GM18520 (cell line): ENCODE data around the gene MVB12A.

ENCODE experiments used
- ATAC-seq: cut with Tn5 transposase; IDR thresholded peaks from one replicate; pipeline ENCODE4 v1.9.1; 2021; ENCODE audit not compliant: unreplicated experiment

Gene MVB12A

DNA sequence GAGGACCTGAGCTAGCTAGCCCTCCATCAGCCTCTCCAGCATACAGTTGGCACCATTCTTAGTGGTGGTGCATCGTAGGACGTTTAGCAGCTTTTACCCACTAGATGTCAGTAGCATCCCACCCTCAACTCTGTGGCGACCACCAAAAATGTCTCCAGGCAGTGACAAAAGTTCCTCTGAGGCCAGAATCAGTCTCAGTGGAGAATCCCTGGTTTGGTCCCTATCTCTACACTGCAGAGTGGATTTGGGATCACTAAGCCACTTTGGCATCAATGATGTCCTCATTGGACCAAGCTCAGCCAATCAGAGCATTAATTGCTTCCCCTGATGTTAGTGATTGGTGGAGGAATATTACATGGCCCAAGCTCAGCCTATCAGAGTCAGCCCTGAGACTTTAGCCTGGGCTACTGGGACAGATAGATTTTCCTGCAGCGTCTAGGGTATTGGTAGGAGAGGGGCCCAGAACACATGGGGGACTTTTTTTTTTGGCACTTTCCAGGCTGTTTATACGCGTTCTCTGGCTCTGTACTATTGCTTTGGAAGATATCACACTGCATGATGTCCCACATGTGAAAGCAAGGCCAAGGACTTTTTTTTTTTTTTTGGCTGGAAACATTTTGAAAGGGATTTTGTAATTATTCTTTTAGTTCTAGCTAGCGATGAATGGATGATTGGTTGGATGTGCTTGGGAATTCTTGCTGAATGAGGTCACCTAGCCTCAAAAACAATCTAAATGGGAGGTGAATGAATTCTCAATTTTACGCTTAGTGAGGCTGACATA is 21.6 kb downstream of the MVB12A start:
- ATAC-seq = no peak

DNA sequence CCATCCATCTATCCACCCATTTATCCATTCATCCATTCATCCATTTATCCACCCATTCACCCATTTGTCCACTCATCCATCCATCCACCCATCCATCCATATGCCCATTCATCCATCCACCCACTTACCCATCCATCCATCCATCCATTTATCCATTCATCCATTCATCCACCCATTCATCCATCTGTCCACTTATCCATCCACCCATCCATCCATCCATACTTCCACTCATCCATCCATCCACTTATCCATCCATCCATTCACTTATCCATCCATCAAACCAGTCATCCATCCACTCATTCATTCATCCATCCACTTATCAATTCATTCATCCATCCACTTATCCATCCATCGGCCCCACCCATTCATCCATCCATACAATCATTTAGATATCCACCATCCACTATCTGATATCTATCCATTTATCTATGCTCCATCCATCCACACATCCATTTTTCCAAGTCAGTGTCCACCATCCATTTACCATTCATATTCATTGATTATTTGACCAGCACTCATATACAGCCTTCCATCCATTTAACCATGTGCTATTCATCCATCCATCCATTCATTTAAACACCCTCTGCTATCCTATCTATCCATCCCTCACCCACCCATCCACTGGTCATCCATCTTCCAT is 25.8 kb downstream of the MVB12A start:
- no peak for ATAC-seq

DNA sequence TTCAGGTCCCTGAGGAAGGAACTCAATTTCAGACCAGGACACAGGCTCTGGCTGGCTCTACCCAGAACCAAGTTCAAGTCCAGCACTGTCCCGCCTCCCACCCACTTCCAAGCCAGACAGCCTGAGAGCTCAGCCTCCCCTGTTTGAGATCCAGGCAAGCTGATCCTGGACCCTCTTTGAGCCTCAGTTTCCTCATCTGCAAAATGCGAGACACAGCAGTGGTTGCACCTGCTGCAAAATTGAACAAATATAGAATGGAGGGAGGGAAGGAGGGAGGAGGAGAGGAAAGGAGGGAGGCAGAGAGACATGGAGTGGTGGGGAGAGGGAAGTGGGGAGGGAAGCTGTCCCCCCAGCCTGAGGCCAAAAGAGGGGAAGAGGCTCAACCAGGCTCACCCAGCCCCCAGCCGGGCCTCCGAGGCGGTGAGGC is 27.9 kb downstream of the MVB12A start:
- no peak for ATAC-seq

DNA sequence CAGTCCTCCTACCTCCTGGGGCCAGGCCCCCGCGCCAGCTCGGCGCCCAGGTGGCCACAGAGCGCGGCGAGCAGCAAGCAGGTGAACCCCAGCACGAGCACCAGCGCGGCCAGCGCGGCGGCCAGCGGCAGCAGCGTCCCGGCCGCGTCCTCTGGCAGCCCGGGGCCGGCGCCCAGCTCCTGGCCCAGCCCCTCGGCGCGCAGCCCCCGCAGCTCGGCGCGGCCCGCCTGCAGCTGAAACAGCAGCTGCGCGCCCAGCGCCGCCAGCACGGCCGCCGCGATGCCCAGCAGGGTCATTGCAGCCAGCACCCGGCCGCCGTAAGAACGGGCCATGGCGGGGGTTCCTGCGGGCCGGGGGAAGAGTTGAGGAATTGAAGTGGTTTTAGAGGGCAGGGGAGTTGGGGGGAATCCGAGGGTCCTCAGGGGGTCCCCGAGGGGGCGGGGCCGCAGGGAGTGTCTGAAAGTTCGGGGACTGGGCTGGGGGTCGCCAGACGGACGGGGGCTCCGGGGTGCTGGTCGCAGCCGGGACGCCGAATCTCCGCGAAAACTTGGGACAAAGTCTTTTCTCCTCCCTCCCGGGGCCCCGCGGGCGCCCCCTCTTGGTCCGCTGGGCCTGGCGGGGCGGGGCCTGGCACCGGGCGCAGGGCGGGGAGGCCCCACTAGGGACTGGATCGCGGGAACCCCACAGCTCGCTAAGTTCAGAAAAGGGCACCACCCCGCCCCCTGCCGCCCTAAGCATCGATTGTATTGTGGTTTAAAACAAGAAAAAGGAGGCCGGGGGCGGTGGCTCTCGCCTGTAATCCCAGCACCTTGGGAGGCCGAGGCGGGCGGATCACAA is 28.5 kb downstream of the MVB12A start, which contains the start of gene TMEM221:
Gene TMEM221 (minus strand): TSS at position 538 of the 837 bp plus-strand sequence. CDS start 206 bp downstream, at position 332.
- no peak for ATAC-seq

DNA sequence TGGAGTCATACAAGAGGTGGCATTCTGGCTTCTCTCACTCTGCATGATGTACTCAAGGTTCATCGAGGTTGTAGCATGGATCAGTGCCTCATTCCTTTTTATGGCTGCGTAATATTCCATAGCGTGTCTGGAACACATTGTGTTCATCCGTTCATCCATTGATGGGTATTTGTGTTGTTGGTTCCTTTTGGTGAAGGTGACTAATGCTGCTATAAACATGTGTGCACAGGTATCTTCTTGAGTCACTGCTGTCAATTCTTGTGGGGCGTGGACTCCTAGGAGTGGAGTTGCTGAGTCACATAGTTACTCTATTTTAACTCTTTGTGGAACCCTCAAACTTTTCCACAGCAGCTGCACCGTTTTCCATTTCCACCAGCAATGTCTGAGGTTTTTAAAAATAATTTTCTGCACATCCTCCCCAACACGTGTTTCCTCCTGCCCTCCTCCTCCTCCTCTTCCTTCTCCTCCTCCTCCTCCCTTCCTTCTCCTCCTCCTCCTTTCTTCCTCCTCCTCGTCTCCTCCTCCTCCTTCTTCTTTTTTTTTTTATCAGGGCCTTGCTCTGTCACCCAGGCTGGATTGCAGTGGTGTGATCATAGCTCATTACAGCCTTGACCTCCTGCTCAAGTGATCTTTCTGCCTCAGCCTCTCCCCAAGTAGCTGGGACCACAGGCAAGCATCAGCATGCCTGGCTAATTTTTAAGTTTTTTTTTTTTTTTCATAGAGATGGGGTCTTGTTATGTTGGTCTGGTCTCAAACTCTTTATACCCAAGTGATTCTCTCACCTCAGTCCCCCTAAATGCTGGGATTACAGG is 30.6 kb downstream of the MVB12A start:
- no peak for ATAC-seq

DNA sequence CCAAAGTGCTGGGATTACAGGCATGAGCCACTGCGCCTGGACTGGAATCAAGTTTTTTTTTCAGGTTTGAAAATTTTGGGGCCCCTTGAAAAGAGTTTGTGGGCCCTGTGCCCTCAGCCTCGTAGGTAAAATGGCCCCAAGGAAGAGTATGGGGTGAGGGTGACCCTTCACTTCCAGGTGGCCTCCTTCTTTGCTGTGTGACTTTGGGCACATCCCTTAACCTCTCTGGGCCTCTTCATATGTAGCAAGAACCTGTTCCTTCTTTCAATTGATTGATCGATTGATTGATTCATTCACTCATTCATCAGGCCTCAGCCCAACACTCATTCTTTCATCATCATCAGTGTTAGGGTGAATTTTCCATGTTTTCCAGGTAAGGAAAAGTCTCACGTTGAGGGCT is 32.0 kb downstream of the MVB12A start:
- ATAC-seq = no peak

DNA sequence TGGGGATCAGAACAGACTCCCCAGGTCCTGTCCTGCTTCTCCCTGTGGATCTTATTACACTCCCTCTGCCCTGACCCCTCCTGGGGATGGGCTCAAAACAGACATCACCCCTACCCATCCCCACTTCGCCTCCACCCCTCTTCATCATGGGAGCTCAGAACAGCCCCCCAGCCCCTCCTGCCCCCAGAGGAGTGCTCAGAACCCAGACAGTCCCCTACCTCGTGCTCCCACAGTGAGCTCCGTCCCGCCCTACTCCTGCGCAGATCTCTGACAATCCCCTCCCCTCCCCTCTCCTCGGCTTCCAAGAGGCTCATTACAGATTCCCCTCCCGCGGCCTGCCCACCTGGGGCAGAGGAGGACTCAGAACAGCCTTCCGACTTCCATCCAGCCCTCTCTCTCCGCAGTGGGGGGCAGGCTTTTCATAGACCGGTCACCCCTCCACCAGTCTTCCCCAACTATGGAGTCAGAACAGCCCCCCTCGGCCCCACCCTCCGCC is 34.8 kb downstream of the MVB12A start:
- ATAC-seq = no peak

DNA sequence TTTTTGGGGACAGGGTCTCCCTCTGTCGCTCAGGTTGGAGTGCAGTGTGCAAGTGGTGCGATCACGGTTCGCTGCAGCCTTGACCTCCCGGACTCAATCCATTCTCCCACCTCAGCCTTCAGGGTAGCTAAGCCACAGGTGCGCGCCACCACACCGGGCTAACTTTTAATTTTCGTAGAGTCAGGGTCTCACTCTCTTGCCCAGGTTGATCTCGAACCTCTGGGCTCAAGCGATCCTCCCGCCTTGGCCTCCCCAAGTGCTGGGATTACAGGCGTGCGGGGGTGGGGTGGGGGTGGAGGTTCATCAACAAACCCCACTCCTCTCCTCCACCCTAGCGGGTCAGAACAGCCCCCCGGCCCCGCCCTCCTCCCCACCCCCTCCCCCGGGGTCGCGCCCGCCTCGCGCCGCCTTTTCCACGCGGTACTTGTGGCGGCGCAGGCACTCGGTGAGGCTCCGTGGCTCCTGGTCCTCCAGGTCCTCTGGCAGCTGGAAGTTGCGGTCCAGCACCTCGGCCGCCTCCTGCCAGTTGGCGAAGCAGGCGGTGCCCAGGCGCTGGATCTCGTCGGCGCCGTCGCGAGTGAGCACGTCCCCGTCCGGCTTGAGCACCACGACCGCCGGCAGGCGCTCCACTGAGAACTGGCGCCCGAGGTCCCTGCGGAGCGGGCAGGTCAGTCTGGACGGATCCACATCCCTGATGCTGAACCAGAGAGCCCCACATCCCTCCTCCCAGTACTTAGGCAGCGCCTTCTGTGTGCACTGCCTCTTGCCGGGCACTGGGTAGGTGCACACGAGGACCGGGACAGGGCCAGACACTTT is 35.7 kb downstream of the MVB12A start:
- ATAC-seq = no peak

DNA sequence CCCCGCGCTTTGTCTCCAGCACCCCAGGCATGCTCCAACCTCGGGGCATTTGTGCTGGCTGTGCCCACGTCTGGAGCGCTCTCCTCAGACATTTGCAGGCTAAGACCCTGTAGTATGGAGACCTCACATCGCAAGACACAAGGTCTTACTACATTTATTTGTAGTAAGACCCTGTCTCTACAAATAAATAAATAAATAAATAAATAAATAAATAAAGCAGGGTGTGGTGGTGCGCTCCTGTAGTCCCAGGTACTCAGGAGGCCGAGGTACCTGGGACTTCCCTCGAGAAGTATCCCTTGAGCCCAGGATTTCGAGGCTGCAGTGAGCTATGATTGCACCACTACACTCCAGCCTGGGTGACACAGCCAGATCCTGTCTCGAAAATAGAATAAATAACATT is 36.3 kb downstream of the MVB12A start:
- no peak for ATAC-seq

DNA sequence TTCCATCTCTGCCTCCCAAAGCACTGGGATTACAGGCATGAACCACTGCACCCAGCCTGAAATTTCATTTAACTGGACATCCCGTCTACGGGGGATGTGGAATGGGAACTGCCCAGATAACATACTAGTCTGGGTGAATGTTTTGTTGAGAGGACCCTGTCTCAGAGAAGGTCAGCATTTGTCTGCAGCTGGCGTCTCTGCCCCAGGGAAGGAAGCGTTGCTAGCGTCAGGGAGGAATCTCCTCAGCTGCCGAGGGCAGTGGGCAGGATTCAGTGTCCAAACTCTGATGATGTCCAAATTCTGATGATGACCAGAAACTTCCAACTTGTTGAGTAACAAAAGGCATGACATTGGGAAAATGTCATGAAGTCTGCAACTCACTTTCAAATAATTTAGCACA is 37.8 kb downstream of the MVB12A start:
- ATAC-seq = no peak

DNA sequence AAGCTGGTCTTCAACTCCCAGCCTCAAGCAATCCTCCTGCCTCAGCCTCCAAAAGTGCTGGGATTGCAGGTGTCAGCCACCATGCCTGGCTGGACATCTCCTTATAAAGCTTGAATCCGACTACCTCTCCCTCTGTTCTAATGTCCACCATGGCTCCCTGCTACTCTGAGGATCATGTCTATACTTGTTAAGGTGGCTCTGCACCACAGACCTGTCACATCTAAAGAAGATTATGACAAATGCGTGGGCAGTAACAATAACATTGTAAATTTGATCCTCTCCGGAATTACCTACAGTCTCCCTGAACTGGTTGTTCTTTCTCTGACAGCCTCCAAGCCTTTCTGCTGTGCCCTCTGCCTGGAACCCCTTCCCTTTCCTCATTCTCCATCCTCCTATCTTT is 39.1 kb downstream of the MVB12A start:
- ATAC-seq = no peak

DNA sequence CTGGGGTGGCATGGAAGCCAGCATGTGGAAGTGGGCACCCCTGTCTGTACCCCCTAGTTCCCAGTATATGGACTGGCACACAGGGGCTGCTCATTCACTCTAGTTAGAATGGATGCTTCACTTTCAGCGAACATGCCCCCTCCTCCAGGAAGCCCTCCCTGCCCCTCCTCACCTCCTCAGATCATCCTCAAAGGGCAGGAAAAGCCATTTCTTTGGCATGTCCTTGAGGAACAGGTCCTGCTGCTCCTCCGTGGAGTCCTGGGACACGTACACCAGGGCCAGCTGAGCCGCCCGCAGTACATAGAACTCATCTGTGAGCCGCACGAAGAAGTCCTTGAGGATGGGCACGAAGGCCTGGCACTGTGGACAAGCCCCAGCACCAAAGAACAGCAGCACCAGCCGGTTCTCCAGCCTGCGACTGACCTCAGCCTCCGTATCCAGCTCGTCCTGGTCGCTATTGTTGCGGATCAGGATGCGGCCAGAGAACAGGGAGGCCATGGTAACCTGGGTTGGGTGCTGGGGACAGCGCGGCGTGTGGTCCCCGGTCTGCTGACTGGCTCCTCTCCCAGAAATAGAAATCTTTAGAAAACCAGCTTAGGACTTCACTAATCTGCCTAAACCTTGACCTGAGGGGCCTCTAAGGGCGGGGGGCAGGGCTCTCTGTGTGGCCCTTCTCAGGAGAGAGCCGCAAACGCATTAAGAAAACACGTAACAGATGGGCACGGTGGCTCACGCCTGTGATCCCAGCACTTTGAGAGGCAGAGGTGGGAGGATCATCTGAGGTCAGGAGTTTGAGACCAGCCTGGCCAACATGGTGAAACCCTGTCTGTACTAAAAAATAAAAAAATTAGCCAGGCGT is 40.8 kb downstream of the MVB12A start, which contains the start of gene NXNL1:
Gene NXNL1 (minus strand): TSS at position 555 of the 859 bp plus-strand sequence. CDS start 57 bp downstream, at position 498.
- ATAC-seq = no peak

DNA sequence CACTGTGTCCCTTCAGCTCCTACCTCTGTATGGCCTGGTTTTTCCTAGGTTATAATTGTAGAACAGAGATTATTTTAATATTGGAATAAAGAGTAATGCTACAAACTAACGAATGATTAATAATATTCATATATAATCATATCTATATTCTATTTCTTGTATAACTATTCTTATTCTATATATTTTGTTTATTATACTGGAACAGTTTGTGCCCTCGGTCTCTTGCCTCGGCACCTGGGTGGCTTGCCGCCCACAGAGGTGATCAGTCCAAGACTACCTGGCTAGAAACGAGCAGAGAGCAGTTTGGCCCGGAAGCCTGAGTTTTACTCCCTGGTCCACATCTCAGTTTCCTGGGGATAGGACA is 46.6 kb downstream of the MVB12A start:
- ATAC-seq = no peak

DNA sequence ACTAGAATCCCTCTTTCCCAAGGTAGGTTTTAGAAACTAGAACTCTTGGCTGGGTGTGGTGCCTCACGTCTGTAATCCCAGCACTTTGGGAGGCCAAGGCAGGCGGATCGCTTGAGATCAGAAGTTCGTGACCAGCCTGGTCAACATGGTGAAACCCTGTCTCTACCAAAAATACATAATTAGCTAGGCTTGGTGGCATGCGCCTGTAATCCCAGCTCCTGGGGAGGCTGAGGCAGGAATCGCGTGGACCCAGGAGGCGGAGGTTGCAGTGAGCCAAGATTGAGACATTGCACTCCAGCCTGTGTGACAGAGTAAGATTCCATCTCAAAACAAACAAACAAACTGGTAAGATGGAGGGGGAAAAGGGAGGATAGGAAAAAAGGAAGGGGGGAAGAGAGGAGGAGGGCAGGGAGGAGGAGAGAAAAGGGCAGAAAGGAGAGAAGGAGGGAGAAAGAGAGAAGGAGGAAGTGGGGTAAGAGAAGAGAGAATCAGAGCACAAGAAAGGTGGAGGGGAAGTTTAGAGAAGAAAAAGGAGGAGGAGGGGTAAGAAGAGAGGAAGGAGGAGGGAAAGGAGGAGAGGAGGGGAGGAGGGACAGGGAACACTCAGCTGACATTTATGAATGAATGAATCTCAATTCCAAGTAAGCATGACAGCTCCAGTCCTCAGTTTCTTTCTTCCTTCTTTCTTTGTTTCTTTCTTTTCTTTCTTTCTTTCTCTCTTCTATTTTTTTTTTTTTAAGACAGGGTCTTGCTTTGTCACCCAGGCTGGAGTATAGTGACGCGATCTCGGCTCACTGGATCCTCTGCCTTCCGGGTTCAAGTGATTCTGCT is 47.8 kb downstream of the MVB12A start:
- ATAC-seq = no peak

DNA sequence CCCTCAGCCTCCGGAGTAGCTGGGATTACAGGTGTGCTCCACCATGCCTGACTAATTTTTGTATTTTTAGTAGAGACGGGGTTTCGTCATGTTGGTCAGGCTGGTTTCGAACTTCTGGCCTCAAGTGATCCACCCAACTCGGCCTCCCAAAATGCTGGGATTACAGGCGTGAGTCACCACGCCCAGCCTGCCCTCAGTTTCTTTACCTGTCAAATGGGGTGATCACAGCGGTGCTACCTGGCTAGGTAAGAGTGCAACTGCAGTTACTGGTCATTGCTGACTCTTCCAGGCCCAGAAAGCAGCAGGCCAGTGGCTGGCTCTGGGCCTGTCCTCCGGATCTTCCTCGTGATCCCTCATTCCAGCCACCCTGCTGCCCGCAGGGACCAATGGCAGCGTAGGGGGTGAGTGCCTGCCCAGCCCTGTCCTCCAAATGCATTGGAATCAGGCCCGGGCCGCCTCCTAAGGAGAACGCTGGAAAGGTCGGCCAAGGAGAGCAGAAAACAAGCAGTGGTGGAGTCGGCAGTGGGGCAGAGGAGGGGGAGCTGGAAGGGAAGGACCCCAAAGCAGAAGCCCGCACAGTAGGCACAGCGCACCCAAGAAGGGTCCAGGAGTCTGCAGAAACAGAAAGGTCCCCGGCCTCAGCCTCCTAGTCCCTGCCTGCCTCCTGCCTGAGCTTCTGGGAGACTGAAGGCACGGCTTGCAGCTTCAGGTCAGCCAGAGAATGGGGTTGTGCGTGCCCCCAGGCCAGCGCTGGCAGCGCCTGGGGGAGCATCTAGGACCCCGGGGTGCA is 48.6 kb downstream of the MVB12A start:
- ATAC-seq = no peak

DNA sequence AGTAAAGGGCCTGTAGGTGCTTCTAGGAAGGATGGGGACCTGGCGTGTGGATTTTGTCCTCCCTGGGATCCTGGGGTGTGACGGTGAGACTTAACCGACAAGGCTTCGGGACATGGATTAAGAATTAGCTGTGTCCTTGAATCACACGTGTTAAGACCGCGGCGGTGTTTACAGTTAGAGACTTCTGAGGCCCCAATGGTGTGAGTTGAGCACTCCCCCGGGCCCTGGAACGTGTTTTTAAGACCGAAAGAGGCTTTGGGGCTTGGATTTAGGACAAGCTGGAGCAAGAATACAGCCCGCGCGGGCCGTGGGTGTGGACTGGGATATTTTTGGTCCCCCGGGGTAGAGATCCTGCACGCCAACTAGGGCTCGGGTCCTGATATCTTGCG is 49.2 kb downstream of the MVB12A start:
- no peak for ATAC-seq

DNA sequence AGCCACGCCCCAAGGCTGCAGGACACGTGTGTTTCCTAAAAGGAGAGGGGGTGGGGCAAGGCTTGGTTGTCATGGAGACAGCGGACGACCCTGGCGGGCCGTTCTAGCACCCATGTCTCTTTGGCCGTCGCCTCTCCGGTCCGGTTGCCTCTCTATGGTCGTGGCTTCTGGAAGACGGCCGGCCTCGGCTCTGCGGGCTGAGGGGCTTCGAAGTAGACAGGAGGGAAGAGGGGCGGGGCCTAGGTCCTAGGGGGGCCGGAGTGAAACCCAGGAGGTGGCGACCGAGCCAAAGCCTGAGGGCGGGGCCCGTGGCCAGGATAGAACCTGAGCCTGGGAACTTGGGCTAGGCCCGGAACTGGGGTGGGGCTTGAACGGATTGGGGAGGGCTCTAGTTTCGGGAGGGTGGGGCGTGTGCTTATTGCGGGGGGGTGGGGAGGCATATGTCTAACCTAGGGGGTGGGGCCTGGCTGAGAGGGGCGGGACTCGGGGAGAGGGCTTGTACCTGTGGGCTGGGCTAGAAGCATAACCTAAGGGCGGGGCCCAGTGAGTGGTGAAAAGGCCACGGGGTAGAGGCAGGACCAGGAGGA is 49.7 kb downstream of the MVB12A start:
- peak; percentile 36 for ATAC-seq
